ENCODE data around the gene LRRTM2.

The LRRTM2 gene

GRCh38 chr5:138828556-138828955 is 46.6 kb downstream of the LRRTM2 start:
- ChIA-PET POLR2A (no interaction called here), CTCF (no interaction called here)
- TF ChIP-seq CTCF (IDR thresholded peaks at IDR 0.05; ENCODE audit: control extremely low read depth, extremely low read depth, low read depth, missing control alignments), result no peak
- DNase-seq (ENCODE audit: extremely low spot score), result no peak

- CTCF ChIA-PET, result interaction anchor here (0.6 to 4.6 kb wide), 40 partner anchors 9 to 1074 kb away, joined by 3 to 30 read pairs (median 4); partner anchors contain the start of gene LRRTM2
- POLR2A ChIA-PET, result no interaction called here
- peak; percentile 56 for DNase-seq (ENCODE audit: extremely low spot score)
- TF ChIP-seq CTCF (IDR thresholded peaks at IDR 0.05; ENCODE audit: control extremely low read depth, extremely low read depth, low read depth, missing control alignments), result peak; percentile 40
Observed at GRCh38 chr5:138824924-138825863, 49.9 kb downstream of the LRRTM2 start.

GRCh38 chr5:138824516-138824915 is 50.6 kb downstream of the LRRTM2 start:
- no peak for DNase-seq (ENCODE audit: extremely low spot score)
- CTCF ChIA-PET, result interaction anchor here (0.6 to 4.6 kb wide), 25 partner anchors 8 to 1073 kb away, joined by 3 to 30 read pairs (median 4); no protein-coding TSS in a partner anchor
- no peak for TF ChIP-seq CTCF (IDR thresholded peaks at IDR 0.05; ENCODE audit: control extremely low read depth, extremely low read depth, low read depth, missing control alignments)
- POLR2A ChIA-PET, result no interaction called here

GRCh38 chr5:138820695-138821094 is 54.4 kb downstream of the LRRTM2 start:
- no peak for DNase-seq (ENCODE audit: extremely low spot score)
- ChIA-PET POLR2A (no interaction called here), CTCF (no interaction called here)
- no peak for TF ChIP-seq CTCF (IDR thresholded peaks at IDR 0.05; ENCODE audit: control extremely low read depth, extremely low read depth, low read depth, missing control alignments)

- POLR2A ChIA-PET, result no interaction called here
- DNase-seq (ENCODE audit: extremely low spot score), result no peak
- CTCF ChIA-PET, result interaction anchor here (0.6 to 1.5 kb wide), 5 partner anchors 10 to 29 kb away, joined by 3 read pairs; no protein-coding TSS in a partner anchor
- no peak for TF ChIP-seq CTCF (IDR thresholded peaks at IDR 0.05; ENCODE audit: control extremely low read depth, extremely low read depth, low read depth, missing control alignments)
Observed at GRCh38 chr5:138819081-138819480, 56.1 kb downstream of the LRRTM2 start.
